CD8-positive, alpha-beta memory T cell (primary cell): ENCODE measurements around the gene FOXP3. TPM values are rescaled to one million over a fixed set of nuclear protein-coding genes. Genes with fewer than 3 reads are reported as not detected.

ENCODE experiments used
- CTCF ChIA-PET: fragments of 350-600 bp; sonication (Branson Sonifier 250); formaldehyde crosslinking; loops from one replicate; lab custom pipeline; 2021; ENCODE audit warnings: antibody characterized with exemption; lab: Charles Lee
- POLR2A ChIA-PET: fragments of 350-600 bp; sonication (Branson Sonifier 250); formaldehyde crosslinking; loops from one replicate; lab custom pipeline; 2021; ENCODE audit warnings: antibody characterized with exemption; lab: Charles Lee
- DNase-seq, 5 donors: peaks; one replicate each; pipeline versions ENCODE4 v3.0.0 to v3.0.0-alpha.2; 2020 to 2022; ENCODE audit warnings: mixed read lengths in 1 of 5
- H3K27ac ChIP-seq: one replicate; pipeline ENCODE4 v1.7.0; 2013; ENCODE audit warnings: low read depth, mild to moderate bottlenecking, low read length, moderate library complexity
- H3K27me3 ChIP-seq: 2 replicates; pipeline ENCODE4 v1.7.0; 2013; ENCODE audit warnings: low read length, mild to moderate bottlenecking; ENCODE audit not compliant: insufficient read depth, poor library complexity, severe bottlenecking
- H3K36me3 ChIP-seq: 2 replicates; pipeline ENCODE4 v1.7.0; 2013; ENCODE audit warnings: mild to moderate bottlenecking, low read length, moderate library complexity; ENCODE audit not compliant: insufficient read depth
- H3K4me1 ChIP-seq: 2 replicates; pipeline ENCODE4 v1.7.0; 2013; ENCODE audit warnings: mild to moderate bottlenecking, low read length, moderate library complexity; ENCODE audit not compliant: insufficient read depth
- H3K4me3 ChIP-seq: 2 replicates; pipeline ENCODE4 v1.7.0; 2013; ENCODE audit warnings: mild to moderate bottlenecking, low read length
- H3K9me3 ChIP-seq: 2 replicates; pipeline ENCODE4 v1.7.0; 2013; ENCODE audit warnings: mild to moderate bottlenecking, low read length
- H3K27ac Mint-ChIP-seq, 8 donors: one replicate each; pipeline ENCODE4 v1.8.0; 2020 to 2021; ENCODE audit warnings: mixed read lengths in 8 of 8, mild to moderate bottlenecking in 6 of 8, inconsistent platforms in 3 of 8, moderate library complexity in 3 of 8
- H3K27me3 Mint-ChIP-seq, 2 donors: one replicate each; pipeline ENCODE4 v1.8.0; 2020 to 2021; ENCODE audit warnings: mixed read lengths in 2 of 2, mild to moderate bottlenecking in 1 of 2, moderate library complexity in 1 of 2
- H3K36me3 Mint-ChIP-seq, 3 donors: one replicate each; pipeline ENCODE4 v1.8.0; 2020 to 2021; ENCODE audit warnings: mixed read lengths in 3 of 3, inconsistent platforms in 1 of 3, mild to moderate bottlenecking in 1 of 3
- H3K4me1 Mint-ChIP-seq, 3 donors: one replicate each; pipeline ENCODE4 v1.8.0; 2020 to 2021; ENCODE audit warnings: mixed read lengths in 3 of 3, inconsistent platforms in 1 of 3, mild to moderate bottlenecking in 1 of 3
- H3K4me3 Mint-ChIP-seq, 7 donors: one replicate each; pipeline ENCODE4 v1.8.0; 2020 to 2021; ENCODE audit warnings: mixed read lengths in 7 of 7, mild to moderate bottlenecking in 6 of 7, moderate library complexity in 4 of 7, inconsistent platforms in 2 of 7
- H3K9me3 Mint-ChIP-seq, 5 donors: one replicate each; pipeline ENCODE4 v1.8.0; 2020 to 2022; ENCODE audit warnings: mixed read lengths in 5 of 5, mild to moderate bottlenecking in 3 of 5, moderate library complexity in 2 of 5, inconsistent platforms in 1 of 5
- polyA plus RNA-seq: library from polyadenylated mRNA; unstranded; fragments of 300-500 nt; fragmentation: Illumina TruSeq; gene quantifications from one replicate; pipeline ENCODE4 v1.2.3, GENCODE V29; 2021
- total RNA-seq, 2 experiments: library from RNA; stranded (reverse); gene quantifications; one replicate each; pipeline ENCODE4 v1.2.3, GENCODE V29; 2021

FOXP3 gene
- total and polyA plus RNA-seq, 3 experiments from 2014 or later: 1.6 to 11.2 (median 10.5) TPM

DNA sequence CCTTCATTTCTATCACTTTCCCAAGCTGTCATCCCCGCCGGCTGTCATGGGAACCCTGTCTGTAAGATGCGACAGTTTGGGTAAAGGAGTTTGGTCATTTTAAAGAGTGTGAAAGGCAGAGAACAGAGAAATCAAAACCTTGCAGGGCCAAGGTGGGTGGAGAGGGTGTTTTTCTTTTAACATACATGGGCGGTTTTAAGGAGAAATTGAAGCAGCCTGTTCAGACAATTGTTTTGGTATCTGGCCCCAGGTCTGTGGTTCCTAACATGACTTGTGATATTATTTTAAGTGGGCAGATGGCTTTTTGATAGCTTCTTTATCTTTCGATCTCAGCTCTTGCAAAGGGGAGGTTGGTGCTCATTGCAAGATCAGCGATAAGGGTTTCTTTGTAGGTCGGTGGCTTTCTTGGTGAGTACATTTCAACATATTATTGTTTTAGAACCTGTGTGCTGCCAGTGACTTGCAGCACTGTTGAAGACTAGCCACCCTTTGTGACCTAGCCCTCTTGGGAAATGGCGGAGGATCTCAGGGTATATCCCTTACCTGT lies 8.7 kb upstream of the FOXP3 start:
- Histone ChIP-seq H3K4me1 (peaks cover 73% of the 10 kb centered on the region), H3K4me3 (peak overlapping the region; percentile 56), H3K9me3 (no peaks in the 10 kb centered on the region), H3K27me3 (no peaks in the 10 kb centered on the region), H3K27ac (peak overlapping the region; percentile 31), H3K36me3 (no peaks in the 10 kb centered on the region)
- CTCF ChIA-PET: no interaction called here
- POLR2A ChIA-PET: interaction anchor here (0.7 to 1.5 kb wide), 5 partner anchors 7 to 699 kb away, joined by 3 to 4 read pairs (median 3); partner anchors contain the start of gene RBM3
- H3K4me3 Mint-ChIP-seq: peak overlapping the region; percentile 60 to 86 (median 75)
- peaks cover 0 to 2% of the 10 kb centered on the region in 2 donors for H3K27me3 Mint-ChIP-seq
- H3K9me3 Mint-ChIP-seq: no peaks in the 10 kb centered on the region
- peaks cover 0 to 8% (median 0%) of the 10 kb centered on the region in 3 donors for H3K36me3 Mint-ChIP-seq
- DNase-seq: peak in 3 of 5 donors; percentile 57 to 76 (median 75)
- H3K4me1 Mint-ChIP-seq: peaks cover 74 to 85% (median 83%) of the 10 kb centered on the region in 3 donors
- H3K27ac Mint-ChIP-seq: peak overlapping the region; percentile 24 to 95 (median 86)

- Mint-ChIP-seq H3K4me1 (peaks cover 69 to 83% (median 78%) of the 10 kb centered on the region in 3 donors), H3K36me3 (peaks cover 0 to 8% (median 0%) of the 10 kb centered on the region in 3 donors), H3K27me3 (peaks cover 0 to 2% of the 10 kb centered on the region in 2 donors), H3K9me3 (no peaks in the 10 kb centered on the region), H3K4me3 (peak overlapping the region; percentile 60 to 86 (median 75)), H3K27ac (peak overlapping the region; percentile 79 to 95 (median 90))
- ChIA-PET POLR2A (interaction anchor here (0.7 to 1.5 kb wide), 7 partner anchors 8 to 698 kb away, joined by 3 to 8 read pairs (median 4); partner anchors contain the start of gene RBM3), CTCF (no interaction called here)
- Histone ChIP-seq H3K4me1 (peaks cover 66% of the 10 kb centered on the region), H3K4me3 (peak overlapping the region; percentile 56), H3K27me3 (no peaks in the 10 kb centered on the region), H3K9me3 (no peaks in the 10 kb centered on the region), H3K36me3 (no peaks in the 10 kb centered on the region), H3K27ac (peak overlapping the region; percentile 31)
- DNase-seq: peak in 1 of 5 donors; percentile 31
Measured at GRCh38 chrX:49272421-49272820, 7.9 kb upstream of the FOXP3 start.

DNA sequence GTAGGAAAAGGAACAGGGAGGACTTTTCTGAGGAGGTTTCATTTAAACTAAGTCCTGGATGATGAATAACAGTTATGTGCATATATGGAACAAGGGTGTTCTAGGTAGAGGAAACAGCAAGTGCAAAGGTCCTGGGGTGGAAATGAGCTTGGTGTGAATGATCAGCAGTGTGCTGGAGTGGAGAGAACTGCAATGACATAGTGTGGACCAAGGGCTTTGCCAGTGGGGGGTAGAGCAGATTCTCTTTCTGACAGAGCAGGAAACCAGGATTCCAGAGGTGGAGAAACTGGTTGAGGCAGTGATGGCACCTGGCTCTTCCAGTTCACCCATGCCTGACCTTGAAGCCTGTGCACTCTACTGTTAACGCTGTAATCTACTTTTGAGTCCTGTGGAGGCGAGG lies 6.8 kb upstream of the FOXP3 start:
- ChIA-PET POLR2A (interaction anchor here (1.5 kb wide), 1 partner anchor 80 kb away, joined by 5 read pairs; no protein-coding TSS in a partner anchor), CTCF (no interaction called here)
- Mint-ChIP-seq H3K27ac (peak overlapping the region; percentile 52 to 95 (median 84)), H3K36me3 (peaks cover 0 to 8% (median 0%) of the 10 kb centered on the region in 3 donors), H3K9me3 (no peaks in the 10 kb centered on the region), H3K4me1 (peaks cover 61 to 73% (median 68%) of the 10 kb centered on the region in 3 donors), H3K27me3 (peaks cover 0 to 3% of the 10 kb centered on the region in 2 donors), H3K4me3 (peak overlapping the region; percentile 60 to 87 (median 75))
- Histone ChIP-seq H3K27me3 (no peaks in the 10 kb centered on the region), H3K4me3 (peak overlapping the region; percentile 56), H3K9me3 (no peaks in the 10 kb centered on the region), H3K27ac (no peak overlapping the region), H3K36me3 (no peaks in the 10 kb centered on the region), H3K4me1 (peaks cover 56% of the 10 kb centered on the region)
- DNase-seq: no peak

GRCh38 chrX:49270249-49270921 lies 5.9 kb upstream of the FOXP3 start:
- Histone ChIP-seq H3K4me1 (peaks cover 46% of the 10 kb centered on the region), H3K27me3 (no peaks in the 10 kb centered on the region), H3K9me3 (no peaks in the 10 kb centered on the region), H3K4me3 (peak overlapping the region; percentile 56), H3K27ac (peak overlapping the region; percentile 99), H3K36me3 (no peaks in the 10 kb centered on the region)
- ChIA-PET POLR2A (interaction anchor here (0.6 to 1.5 kb wide), 2 partner anchors 35 to 39 kb away, joined by 3 to 5 read pairs; partner anchors contain the start of gene CCDC22), CTCF (no interaction called here)
- peaks cover 53 to 64% (median 58%) of the 10 kb centered on the region in 3 donors for H3K4me1 Mint-ChIP-seq
- H3K4me3 Mint-ChIP-seq: peak overlapping the region; percentile 60 to 87 (median 75)
- no peak for DNase-seq
- H3K9me3 Mint-ChIP-seq: no peaks in the 10 kb centered on the region
- H3K36me3 Mint-ChIP-seq: peaks cover 0 to 8% (median 0%) of the 10 kb centered on the region in 3 donors
- peak overlapping the region in 6 of 8 donors; percentile 52 to 95 (median 85) for H3K27ac Mint-ChIP-seq
- H3K27me3 Mint-ChIP-seq: peaks cover 0 to 3% of the 10 kb centered on the region in 2 donors

GRCh38 chrX:49269767-49270248 lies 5.3 kb upstream of the FOXP3 start, which contains the start of gene PPP1R3F:
PPP1R3F (plus strand) TSS chrX:49269793; CDS start chrX:49269870, 77 bp downstream.
- peaks cover 0 to 3% of the 10 kb centered on the region in 2 donors for H3K27me3 Mint-ChIP-seq
- H3K4me1 Mint-ChIP-seq: peaks cover 51 to 62% (median 57%) of the 10 kb centered on the region in 3 donors
- no peaks in the 10 kb centered on the region for H3K9me3 Mint-ChIP-seq
- Histone ChIP-seq H3K9me3 (no peaks in the 10 kb centered on the region), H3K36me3 (no peaks in the 10 kb centered on the region), H3K27me3 (no peaks in the 10 kb centered on the region), H3K4me1 (peaks cover 40% of the 10 kb centered on the region), H3K27ac (peak within 1 kb of the TSS; percentile 99), H3K4me3 (peak within 1 kb of the TSS; percentile 82)
- peak in 1 of 5 donors; percentile 24 for DNase-seq
- H3K36me3 Mint-ChIP-seq: peaks cover 0 to 7% (median 0%) of the 10 kb centered on the region in 3 donors
- H3K27ac Mint-ChIP-seq: peak within 1 kb of the TSS; percentile 99 to 100 (median 100)
- ChIA-PET POLR2A (interaction anchor here (0.6 to 1.5 kb wide), 5 partner anchors 11 to 84 kb away, joined by 3 to 8 read pairs (median 5); partner anchors contain the start of genes CCDC22 and PRICKLE3), CTCF (interaction anchor here (0.9 to 1.6 kb wide), 3 partner anchors 12 to 114 kb away, joined by 3 to 10 read pairs (median 4); no protein-coding TSS in a partner anchor)
- peak within 1 kb of the TSS; percentile 90 to 99 (median 96) for H3K4me3 Mint-ChIP-seq

- peak overlapping the region; percentile 99 for H3K27ac ChIP-seq
- H3K9me3 ChIP-seq: no peaks in the 10 kb centered on the region
- H3K36me3 Mint-ChIP-seq: peaks cover 0 to 6% (median 0%) of the 10 kb centered on the region in 3 donors
- H3K27me3 Mint-ChIP-seq: peaks cover 0 to 3% of the 10 kb centered on the region in 2 donors
- peaks cover 34% of the 10 kb centered on the region for H3K4me1 ChIP-seq
- ChIA-PET CTCF (interaction anchor here (0.9 to 1.6 kb wide), 5 partner anchors 12 to 113 kb away, joined by 3 to 10 read pairs (median 3); partner anchors contain the start of gene CCDC22), POLR2A (interaction anchor here (0.6 to 1.5 kb wide), 9 partner anchors 10 to 103 kb away, joined by 3 to 10 read pairs (median 5); partner anchors contain the start of genes CCDC22 and PRICKLE3)
- peaks cover 48 to 62% (median 57%) of the 10 kb centered on the region in 3 donors for H3K4me1 Mint-ChIP-seq
- peak overlapping the region; percentile 90 to 99 (median 96) for H3K4me3 Mint-ChIP-seq
- H3K9me3 Mint-ChIP-seq: no peaks in the 10 kb centered on the region
- H3K36me3 ChIP-seq: no peaks in the 10 kb centered on the region
- peak; percentile 88 to 97 (median 95) for DNase-seq
- H3K27me3 ChIP-seq: no peaks in the 10 kb centered on the region
- H3K27ac Mint-ChIP-seq: peak overlapping the region; percentile 99 to 100 (median 100)
- peak overlapping the region; percentile 82 for H3K4me3 ChIP-seq
Measured at GRCh38 chrX:49269010-49269766, 4.7 kb upstream of the FOXP3 start.

- DNase-seq: no peak
- H3K4me1 ChIP-seq: peaks cover 29% of the 10 kb centered on the region
- peaks cover 43 to 62% (median 57%) of the 10 kb centered on the region in 3 donors for H3K4me1 Mint-ChIP-seq
Measured at GRCh38 chrX:49268702-49269009, 4.1 kb upstream of the FOXP3 start.

More at GRCh38 chrX:49268702-49269009, 4.1 kb upstream of the FOXP3 start:
- peak overlapping the region; percentile 82 for H3K4me3 ChIP-seq
- Mint-ChIP-seq H3K27ac (peak overlapping the region; percentile 99 to 100 (median 100)), H3K9me3 (no peaks in the 10 kb centered on the region), H3K27me3 (peaks cover 0 to 3% of the 10 kb centered on the region in 2 donors), H3K36me3 (peaks cover 0 to 6% (median 0%) of the 10 kb centered on the region in 3 donors), H3K4me3 (peak overlapping the region; percentile 90 to 99 (median 96))
- no peaks in the 10 kb centered on the region for H3K36me3 ChIP-seq
- H3K27me3 ChIP-seq: no peaks in the 10 kb centered on the region
- ChIA-PET CTCF (interaction anchor here (0.9 to 1.6 kb wide), 5 partner anchors 11 to 113 kb away, joined by 3 to 10 read pairs (median 3); partner anchors contain the start of gene CCDC22), POLR2A (interaction anchor here (0.6 to 1.5 kb wide), 6 partner anchors 10 to 102 kb away, joined by 3 to 10 read pairs (median 6); partner anchors contain the start of gene CCDC22)
- H3K9me3 ChIP-seq: no peaks in the 10 kb centered on the region
- H3K27ac ChIP-seq: peak overlapping the region; percentile 99
